OCI-LY7 (cell line): Measurements from ENCODE around the gene SPATA3.

ENCODE experiments used
- EZH2phosphoT487 ChIP-seq: fragments of 200-600 bp; sonication (generic); IDR thresholded peaks from 2 replicates; pipeline ENCODE4 v1.6.1; 2018; ENCODE audit warnings: low read depth, borderline replicate concordance, mild to moderate bottlenecking, mixed run types, antibody characterized with exemption, low read length, moderate library complexity, mixed read lengths
- TF ChIP-seq, protein P1 (sequence below): fragments of 200-600 bp; sonication (generic); conservative IDR thresholded peaks from 2 replicates; pipeline ENCODE4 v1.5.1; 2014; ENCODE audit warnings: mild to moderate bottlenecking, antibody characterized with exemption, low read length, moderate library complexity, mixed read lengths

- TF ChIP-seq, protein P1, sequence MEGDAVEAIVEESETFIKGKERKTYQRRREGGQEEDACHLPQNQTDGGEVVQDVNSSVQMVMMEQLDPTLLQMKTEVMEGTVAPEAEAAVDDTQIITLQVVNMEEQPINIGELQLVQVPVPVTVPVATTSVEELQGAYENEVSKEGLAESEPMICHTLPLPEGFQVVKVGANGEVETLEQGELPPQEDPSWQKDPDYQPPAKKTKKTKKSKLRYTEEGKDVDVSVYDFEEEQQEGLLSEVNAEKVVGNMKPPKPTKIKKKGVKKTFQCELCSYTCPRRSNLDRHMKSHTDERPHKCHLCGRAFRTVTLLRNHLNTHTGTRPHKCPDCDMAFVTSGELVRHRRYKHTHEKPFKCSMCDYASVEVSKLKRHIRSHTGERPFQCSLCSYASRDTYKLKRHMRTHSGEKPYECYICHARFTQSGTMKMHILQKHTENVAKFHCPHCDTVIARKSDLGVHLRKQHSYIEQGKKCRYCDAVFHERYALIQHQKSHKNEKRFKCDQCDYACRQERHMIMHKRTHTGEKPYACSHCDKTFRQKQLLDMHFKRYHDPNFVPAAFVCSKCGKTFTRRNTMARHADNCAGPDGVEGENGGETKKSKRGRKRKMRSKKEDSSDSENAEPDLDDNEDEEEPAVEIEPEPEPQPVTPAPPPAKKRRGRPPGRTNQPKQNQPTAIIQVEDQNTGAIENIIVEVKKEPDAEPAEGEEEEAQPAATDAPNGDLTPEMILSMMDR: no peak
- TF ChIP-seq EZH2phosphoT487: no peak
These were observed 43.5 kb upstream of the SPATA3 start for GRCh38 chr2:230952226-230952956.
